DOHH2 (cell line): ENCODE data around the gene XRCC4.

Experiments used
- CTCF ChIP-seq: fragments of 200-600 bp; sonication (generic); IDR thresholded peaks from one replicate; pipeline ENCODE4 v1.5.1; 2014; ENCODE audit warnings: antibody characterized with exemption, mild to moderate bottlenecking, low read depth, low read length; ENCODE audit not compliant: poor library complexity, severe bottlenecking
- EZH2phosphoT487 ChIP-seq: fragments of 200-600 bp; sonication (generic); IDR thresholded peaks from 2 replicates; pipeline ENCODE4 v1.6.1; 2017; ENCODE audit warnings: borderline replicate concordance, mild to moderate bottlenecking, antibody characterized with exemption, low read length, moderate library complexity, mixed read lengths

GRCh38 chr5:83364312-83365299, 287.3 kb downstream of the XRCC4 start:
- no peak for TF ChIP-seq CTCF
- TF ChIP-seq EZH2phosphoT487: no peak
